NCI-H510A (cell line): ENCODE data around the gene LGALS7B.
"Not testable (repeated sequence)": the region's sequence is repeated elsewhere in the genome, so short reads cannot be mapped to it uniquely, and the experiment has no call there.

Source experiments
- DNase-seq: peaks from one replicate; lab custom pipeline; 2025; lab: John Stamatoyannopoulos, UW

Gene LGALS7B

DNA sequence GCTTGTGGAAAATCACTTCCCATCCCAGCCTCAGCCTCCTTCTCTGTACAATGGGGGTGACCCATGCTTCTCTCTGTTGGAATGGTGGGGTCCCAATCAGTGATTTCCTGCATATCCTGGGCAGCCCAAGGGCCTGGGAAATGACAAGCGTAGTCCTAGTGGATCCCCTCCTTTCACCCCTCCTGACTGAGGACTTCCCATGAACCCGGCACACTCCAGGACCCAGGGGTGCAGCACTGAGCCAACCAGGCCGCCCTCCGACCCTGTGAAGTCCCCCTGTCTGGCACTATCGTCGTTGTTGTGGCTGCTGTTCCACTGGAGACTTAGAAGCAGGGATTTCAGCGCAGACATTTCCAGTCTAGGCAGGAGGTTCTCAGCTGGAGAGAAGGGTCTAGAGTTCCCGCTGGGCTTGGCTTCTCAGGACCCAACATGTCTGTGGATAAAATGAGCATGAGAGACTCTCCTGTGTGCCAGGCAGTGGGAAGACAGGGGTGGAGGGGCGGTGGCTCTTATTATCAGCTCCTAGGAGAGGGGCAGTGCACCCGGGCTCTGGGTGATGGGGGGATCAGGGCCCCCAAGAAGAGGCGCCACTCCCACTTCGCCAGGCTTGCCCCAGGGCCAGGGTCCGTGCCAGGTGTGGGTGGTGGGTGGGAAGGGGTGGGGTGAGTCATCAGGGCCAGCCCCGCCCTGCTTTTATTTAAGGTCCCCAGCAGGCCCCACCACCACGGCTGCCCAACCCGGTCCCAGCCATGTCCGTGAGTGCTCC lies at the start of gene LGALS7B:
LGALS7B (plus strand) TSS at position 723 of the 766 bp plus-strand sequence; CDS start at position 750, 27 bp downstream.
- DNase-seq: no peak

DNA sequence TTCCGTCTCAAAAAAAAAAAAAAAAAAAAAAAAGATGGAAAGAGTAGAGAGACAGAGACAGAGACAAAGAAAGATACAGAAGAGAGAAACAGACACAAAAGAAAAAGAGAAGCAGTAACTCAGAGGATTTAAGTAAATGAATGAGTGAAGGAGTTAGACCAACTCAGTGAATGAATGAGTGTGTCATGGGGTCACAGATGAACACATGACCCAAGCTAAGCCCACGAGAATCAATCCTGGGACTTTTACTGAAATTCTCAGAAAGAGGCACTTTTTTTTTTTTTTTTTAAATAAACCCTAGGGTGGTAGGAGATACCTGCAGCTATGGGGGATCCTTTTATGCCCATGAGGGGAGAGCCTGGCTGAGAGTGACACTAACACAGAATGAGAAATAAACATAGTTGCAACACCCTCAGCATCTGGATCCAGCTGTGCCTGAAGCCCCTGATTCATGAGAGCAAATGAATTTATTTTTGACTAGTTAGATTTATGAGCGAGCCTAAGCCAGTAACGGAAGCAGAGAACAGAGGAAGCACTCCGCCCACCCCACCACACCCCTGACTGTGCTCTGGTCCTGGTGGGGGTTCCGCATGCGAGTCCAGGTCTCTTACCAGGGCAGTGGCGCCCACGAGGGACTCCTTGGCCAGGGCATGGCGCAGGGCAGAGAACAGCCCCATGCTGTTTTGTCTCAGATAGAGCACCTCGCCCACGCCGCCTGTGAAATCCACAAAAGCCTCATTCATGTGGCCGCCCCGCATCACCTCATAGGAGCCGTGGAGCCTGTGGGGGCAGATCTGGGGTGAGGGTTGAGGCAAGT lies 49.4 kb upstream of the LGALS7B start:
- no peak for DNase-seq

DNA sequence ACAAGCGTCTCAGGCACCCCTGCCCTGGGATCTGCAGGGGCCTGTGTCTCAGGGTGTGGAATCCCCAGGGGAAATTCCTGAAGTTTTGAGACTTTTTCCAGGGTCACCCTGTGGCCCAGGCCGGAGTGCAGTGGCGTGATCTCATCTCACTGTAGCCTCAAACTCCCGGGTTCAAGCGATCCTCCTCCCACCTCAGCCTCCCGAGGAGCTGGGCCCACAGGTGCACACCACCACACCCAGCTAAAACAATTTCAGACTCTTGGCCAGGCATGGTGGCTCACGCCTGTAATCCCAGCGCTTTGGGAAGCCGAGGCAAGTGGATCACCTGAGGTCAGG lies 48.8 kb upstream of the LGALS7B start:
- DNase-seq: no peak

DNA sequence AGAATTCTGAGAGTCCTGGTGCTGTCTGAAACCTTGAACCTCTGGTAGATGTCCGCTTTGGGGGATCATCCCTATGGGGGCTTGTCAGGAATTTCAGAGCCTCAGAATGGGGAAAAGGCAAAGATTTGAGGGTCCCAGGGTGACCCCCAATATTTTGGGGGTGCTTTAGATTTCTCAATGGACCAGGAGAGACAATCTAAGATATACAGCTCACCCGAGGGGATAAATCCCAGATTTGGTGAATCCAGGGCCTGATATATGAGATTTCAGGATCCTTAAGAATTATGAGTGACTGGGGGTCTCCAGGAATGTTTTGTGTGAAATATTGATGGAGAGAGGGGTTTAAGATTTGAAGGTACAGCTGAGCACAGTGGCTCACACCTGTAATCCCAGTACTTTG lies 48.1 kb upstream of the LGALS7B start:
- DNase-seq: no peak

DNA sequence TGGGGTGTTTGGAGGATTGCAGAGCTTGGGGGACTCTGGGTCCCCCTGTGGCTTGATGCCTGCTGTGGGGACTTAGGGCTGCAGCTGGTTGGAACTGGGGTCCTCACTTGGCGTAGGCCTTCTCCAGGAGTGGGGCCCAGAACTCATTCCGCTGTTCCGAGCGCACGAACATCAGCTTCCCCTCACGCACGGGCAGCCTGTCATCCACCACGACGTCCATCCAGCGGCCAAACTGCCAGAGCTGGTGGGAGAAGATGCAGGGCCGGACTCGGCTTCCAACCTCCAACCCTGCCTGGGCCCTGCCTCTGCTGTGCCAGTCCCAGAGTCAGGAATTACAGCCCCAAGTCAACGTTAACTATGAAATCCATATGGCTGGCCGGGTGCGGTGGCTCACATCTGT lies 47.3 kb upstream of the LGALS7B start:
- DNase-seq: no peak

DNA sequence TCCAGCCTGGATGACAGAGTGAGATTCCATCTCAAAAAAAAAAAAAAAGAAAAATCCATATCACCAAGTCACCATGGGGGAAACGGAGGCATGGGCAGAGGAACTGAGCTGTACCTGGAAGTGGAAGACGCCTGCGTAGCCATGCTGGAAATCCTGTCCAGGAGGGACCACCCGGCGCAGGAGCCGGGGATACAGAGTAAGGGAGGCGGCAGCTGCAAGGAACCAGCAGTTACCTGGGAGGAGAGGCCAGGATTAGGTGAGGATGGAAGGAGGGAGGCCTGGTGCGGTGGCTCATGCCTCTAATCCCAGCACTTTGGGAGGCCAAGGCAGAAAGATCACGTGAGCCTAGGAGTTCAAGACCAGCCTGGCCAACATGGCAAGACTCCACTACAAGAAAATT lies 46.7 kb upstream of the LGALS7B start:
- DNase-seq: no peak

- no peak for DNase-seq
These were observed 46.1 kb upstream of the LGALS7B start for GRCh38 chr19:38742906-38743305.

DNA sequence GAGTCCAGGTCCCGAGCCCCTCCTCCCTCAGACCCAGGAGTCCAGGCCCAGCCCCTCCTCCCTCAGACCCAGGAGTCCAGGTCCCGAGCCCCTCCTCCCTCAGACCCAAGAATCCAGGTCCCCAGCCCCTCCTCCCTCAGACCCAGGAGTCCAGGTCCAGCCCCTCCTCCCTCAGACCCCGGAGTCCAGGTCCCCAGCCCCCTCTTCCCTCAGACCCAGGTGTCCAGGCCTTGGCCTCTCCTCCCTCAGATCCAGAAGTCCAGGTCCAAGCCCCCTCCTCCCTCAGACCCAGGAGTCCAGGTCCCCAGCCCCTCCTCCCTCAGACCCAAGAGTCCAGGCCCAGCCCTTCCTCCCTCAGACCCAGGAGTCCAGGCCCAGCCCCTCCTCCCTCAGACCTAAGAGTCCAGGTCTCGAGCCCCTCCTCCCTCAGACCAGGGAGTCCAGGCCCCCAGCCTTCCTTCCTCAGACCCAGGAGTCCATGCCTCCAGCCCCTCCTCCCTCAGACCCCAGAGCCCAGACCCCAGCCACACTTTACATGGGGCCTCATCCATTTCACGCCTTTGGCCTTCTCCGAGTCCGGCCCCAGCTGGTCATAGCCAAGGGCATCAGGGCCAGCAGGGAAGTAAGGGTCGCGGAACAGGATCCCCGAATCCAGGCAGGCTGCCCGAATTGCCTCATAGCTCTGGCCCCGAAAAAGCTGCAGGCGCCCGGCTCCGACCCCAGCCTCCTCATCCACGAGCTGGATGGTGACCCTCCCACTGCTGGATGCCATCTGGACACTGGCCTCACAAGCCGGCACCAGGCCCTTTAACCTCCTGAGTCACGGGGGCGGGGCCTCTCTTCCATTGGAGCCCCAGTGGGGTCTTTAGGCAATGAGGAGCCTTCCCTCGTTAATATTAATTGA lies 45.4 kb upstream of the LGALS7B start:
- DNase-seq: no peak

DNA sequence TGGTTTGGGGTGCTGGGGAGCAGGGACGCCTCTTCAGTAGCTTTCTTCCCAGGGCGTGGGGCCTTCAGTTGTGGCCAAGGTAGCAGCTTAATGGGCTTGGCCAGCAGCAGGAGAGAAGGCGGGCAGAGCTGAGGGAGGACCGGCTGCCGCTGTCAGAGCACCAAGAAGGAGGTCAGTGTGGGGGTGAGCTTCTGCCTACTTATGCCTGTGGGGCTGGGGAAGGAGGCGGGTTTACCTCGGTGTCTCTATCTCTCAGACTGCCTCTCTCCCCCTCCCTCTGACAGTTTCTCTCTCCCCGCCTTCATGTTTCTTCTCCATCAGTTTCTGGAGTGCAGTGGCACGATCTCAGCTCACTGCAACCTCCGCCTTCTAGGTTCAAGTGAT lies 44.7 kb upstream of the LGALS7B start, which contains the start of gene CAPN12:
CAPN12 (minus strand) TSS at position 177 of the 384 bp plus-strand sequence. CDS start 309 bp downstream, outside the sequence.
- no peak for DNase-seq

DNA sequence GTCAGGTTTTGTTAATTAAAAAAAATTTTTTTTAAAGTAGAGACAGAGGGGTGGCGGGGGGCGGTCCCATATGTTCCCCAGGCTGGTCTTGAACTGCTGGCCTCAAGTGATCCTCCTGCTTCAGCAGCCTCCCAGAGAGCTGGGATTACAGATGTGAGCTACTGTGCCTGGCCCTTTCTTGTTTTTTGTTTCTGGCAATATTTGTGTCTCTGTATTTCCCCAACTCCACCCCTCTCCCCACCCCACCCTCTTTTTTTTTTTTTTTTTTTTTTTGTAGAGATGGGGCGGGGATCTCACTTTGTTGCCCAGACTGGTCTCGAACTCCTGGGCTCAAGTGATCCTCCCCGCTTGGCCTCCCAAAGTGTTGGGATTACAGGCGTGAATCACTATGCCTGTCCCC lies 44.1 kb upstream of the LGALS7B start:
- DNase-seq: no peak

GRCh38 chr19:38745316-38745715 lies 43.7 kb upstream of the LGALS7B start:
- DNase-seq: no peak

- DNase-seq: not testable (repeated sequence)
These were observed 35.2 kb upstream of the LGALS7B start for GRCh38 chr19:38753783-38754182.

DNA sequence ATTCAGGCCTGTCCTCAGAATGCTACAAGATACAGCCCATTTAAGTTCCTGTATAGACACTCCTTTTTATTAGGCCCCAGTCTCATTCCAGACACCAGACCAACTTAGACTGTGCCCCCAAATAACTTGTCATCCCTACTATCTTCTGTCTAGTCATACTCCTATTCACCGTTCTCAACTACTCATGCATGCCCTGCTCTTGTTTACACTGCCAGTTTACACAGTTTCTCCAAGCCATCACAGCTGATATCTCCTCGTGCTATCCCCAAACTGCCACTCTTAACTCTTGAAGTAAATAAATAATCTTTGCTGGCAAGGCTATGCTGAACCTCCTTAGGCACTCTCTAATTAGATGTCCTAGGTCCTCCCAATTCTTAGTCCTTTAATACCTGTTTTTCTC lies 34.8 kb upstream of the LGALS7B start:
- DNase-seq: not testable (repeated sequence)

GRCh38 chr19:38759590-38760003 lies 29.4 kb upstream of the LGALS7B start:
- no peak for DNase-seq

DNA sequence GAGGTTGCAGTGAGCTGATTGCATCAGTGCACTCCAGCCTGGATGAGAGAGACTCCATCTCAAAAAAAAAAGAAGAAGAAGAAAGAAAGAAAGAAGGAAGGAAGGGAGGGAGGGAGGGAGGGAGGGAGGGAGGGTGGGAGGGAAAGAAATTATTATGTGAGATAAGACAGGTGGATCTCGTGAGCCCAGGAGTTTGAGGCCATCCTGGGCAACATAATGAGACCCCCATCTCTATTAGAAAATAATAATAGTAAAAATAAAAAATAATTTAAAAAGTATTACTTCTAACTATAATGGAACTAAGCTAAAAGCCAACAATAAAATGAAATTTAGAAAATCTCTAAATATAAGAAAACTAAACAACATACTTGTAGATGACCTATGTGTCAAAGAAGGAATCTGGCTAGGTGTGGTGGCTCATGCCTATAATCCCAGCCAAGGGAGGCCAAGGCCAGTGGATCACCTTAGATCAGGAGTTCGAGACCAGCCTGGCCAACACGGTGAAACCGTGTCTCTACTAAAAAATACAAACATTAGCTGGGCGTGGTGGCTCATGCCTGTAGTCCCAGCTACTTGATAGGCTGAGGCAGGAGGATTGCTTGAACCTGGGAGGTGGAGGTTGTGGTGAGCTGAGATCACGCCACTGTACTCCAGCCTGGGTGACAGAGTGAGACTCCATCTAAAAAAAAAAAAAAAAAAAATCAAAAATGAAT lies 28.0 kb upstream of the LGALS7B start:
- DNase-seq: not testable (repeated sequence)

GRCh38 chr19:38761884-38762389 lies 27.1 kb upstream of the LGALS7B start:
- DNase-seq: not testable (repeated sequence)

DNA sequence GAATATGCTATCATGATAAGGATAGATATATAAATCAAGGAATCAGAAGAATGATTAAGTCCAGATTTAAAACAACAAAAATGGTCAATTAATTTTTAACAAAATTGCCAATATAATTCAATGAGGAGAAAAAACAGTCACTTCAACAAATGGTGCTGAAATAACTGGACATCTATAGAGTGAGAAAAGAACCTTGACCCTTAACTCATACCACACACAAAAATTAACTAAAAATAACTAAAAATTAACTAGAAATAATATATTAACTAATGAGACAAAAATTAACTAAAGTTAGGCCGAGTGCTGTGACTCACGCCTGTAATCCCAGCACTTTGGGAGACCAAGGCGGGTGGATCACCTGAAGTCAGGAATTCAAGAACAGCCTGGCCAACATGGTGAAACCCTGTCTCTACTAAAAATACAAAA lies 25.2 kb upstream of the LGALS7B start:
- DNase-seq: no peak

DNA sequence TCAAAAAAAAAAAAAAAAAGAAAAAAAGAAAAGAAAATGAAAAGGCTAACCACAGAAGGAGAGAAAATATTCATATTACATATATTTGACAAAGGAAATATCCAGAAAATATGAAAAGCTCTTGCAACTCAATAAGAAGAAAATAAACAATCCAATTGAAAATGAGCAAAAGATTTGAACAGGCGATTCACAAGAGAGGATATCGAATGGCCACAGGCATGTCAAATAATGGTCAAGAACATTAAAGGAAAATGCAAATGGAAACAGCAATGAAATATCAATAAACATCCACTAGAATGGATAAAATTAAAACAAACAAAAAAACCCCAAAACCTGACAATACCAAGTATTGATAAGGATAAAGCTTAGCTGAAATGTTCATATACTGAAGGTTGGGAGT lies 23.8 kb upstream of the LGALS7B start:
- DNase-seq: no peak

DNA sequence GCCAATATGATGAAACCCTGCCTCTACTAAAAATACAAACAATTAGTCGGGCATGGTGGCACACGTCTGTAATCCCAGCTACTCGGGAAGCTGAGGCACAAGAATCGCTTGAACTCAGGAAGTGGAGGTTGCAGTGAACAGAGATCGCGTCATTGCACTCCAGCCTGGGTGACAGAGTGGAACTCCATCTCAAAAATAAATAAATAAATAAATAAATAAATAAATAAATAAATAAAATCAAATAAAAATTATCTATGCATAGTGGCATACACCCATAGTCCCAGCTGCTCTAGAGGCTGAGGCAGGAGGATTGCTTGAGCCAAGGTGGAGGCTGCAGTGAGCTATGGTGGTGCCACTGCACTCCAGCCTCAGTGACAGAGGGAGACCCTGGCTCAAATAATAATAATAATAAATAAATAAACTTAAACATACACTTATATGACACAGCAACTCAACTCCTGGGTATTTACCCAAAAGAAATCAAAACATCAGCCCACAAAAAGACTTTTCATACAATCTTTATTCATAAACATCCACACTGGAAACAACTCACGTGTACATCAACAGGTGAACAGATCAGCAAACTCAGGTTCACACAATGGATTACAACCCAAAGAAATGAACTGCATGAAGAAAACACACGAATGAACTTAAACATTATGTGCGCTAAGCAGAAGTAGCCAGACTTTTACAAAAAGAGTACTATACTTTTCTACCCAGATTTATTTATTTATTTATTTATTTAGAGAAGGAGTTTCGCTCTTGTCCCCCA lies 22.5 kb upstream of the LGALS7B start:
- DNase-seq: no peak

GRCh38 chr19:38769635-38770211 lies 19.3 kb upstream of the LGALS7B start:
- no peak for DNase-seq
